HG03095 (cell line): ENCODE data around the gene UCK2.
"Not testable (repeated sequence)": the region's sequence is repeated elsewhere in the genome, so short reads cannot be mapped to it uniquely, and the experiment has no call there.

ENCODE experiments used
- ATAC-seq: cut with Tn5 transposase; IDR thresholded peaks from one replicate; pipeline ENCODE4 v1.9.1; 2021; ENCODE audit warnings: moderate library complexity; ENCODE audit not compliant: unreplicated experiment

UCK2 gene

GRCh38 chr1:165827268-165828102, at the start of gene UCK2:
Gene UCK2 (plus strand): TSS chr1:165827614. CDS start chr1:165827834, 220 bp downstream.
- peak; percentile 66 for ATAC-seq

- not testable (repeated sequence) for ATAC-seq
Observed at GRCh38 chr1:165778197-165778596, 49.2 kb upstream of the UCK2 start.

DNA sequence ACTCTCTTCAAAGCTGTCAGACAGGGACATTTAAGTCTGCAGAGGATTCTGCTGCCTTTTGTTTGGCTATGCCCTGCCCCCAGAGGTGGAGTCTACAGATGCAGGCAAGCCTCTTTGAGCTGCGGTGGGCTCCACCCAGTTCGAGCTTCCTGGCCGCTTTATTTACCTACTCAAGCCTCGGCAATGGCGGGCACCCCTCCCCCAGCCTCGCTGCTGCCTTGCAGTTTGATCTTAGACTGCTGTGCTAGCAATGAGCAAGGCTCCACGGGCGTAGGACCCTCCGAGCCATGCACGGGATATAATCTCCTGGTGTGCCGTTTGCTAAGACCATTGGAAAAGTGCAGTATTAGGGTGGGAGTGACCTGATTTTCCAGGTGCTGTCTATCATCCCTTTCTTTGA, 43.9 kb upstream of the UCK2 start:
- ATAC-seq = not testable (repeated sequence)

DNA sequence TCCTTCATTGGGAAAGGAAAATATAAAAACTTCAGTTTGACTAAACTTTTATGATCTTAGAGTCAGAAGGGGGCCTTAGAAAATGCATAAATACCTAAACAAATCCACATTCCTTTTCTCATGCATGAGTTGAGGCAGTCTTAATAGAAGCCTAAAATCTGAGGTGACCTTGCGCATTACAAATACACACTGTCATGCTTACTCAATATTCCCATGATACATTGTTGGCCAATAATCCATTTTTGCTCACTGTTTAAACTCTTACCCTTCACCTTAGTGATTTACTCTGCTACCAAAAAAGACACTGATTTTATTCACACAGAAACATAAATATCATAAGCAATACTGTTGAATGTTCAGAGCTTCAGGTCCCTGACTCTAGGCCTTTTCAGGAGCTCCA, 39.7 kb upstream of the UCK2 start:
- ATAC-seq = no peak

- ATAC-seq = no peak
Observed at GRCh38 chr1:165793951-165794350, 33.5 kb upstream of the UCK2 start.

DNA sequence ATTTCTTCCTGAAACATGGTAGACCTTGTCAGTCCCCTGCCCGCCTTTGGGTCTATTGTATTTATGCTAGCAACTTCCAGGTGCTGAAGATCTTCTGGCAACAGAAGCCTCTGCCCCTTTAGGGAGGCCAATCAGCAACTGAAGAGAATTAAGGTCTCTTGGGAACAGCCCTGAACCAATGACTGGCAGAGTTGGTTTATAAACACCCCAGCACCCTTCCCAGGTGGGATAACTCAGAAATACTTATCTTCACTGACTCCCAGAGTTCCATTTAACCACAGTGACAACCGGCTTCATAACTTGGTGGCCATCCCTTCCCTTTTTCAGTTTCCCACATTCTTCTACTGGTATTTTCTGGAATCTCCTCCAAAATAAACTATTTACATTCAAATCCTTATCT, 31.5 kb upstream of the UCK2 start:
- no peak for ATAC-seq

- no peak for ATAC-seq
Observed at GRCh38 chr1:165799387-165799786, 28.0 kb upstream of the UCK2 start.

- ATAC-seq = not testable (repeated sequence)
Observed at GRCh38 chr1:165804513-165804912, 22.9 kb upstream of the UCK2 start.

DNA sequence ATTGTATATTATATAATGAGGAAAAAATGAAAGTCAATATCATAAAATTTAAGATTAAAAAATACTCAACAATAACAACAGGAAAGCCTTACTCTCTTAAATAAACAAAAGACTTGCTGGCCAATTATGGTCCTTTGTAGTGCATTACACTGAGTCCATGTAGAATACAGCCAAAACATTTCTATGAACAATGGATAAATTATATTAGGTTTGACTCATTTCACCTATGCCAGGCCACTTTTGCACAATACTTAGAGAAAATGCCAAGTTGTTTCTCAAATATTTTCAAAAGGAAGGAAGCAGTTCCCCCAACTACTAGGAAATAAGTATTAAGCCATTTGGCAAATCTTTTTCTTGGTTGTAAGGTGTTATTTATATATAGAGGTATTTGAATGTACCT, 19.8 kb upstream of the UCK2 start:
- no peak for ATAC-seq

DNA sequence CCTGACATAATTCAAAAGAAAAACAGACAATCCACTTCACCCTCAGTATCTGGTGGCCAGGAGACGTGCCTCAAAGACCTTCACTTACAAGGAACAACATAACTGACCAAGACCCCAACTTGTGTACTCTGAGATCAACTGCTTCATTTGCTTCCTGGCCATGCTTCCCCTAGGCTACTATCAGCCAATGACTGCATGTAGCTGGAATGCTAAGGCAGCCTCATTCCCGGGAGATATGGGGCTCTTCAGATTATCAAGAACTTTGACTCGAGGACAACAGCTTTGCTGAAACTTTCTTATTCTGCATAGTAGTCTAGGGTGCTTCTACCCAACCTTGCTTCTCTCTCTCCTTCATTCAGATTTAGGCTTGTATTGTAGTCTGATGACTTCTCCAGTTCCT, 11.7 kb upstream of the UCK2 start:
- ATAC-seq = no peak

- ATAC-seq = no peak
Observed at GRCh38 chr1:165816157-165816556, 11.3 kb upstream of the UCK2 start.

DNA sequence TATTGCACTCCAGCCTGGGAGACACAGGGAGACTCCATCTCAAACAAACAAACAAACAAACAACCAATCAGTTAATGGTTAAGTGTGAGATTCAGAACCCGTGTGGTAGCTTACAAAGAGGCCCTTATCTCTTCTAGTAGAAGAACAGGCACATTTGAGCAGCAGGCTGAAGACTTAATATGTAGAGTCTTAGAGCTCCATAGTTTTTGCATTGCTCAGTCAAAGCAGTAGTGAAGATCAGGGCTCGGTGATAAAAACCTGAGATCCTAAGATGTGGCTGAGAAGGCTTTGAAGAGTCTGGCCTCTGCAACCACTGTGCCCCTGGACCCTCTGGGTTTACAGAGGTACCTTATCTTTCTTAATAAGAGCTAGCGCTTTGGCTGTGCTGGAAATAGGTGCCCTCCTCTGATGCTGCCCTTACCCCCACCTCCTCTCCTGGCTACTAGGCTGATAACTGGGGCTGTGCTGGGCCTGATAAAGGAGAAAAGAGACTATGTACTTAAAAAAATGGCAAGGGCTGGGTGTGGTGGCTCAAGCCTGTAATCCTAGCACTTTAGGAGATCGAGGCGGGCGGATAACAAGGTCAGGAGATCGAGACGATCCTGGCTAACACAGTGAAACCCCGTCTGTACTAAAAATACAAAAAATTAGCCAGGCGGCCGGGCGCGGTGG, 10.5 kb upstream of the UCK2 start:
- no peak for ATAC-seq

DNA sequence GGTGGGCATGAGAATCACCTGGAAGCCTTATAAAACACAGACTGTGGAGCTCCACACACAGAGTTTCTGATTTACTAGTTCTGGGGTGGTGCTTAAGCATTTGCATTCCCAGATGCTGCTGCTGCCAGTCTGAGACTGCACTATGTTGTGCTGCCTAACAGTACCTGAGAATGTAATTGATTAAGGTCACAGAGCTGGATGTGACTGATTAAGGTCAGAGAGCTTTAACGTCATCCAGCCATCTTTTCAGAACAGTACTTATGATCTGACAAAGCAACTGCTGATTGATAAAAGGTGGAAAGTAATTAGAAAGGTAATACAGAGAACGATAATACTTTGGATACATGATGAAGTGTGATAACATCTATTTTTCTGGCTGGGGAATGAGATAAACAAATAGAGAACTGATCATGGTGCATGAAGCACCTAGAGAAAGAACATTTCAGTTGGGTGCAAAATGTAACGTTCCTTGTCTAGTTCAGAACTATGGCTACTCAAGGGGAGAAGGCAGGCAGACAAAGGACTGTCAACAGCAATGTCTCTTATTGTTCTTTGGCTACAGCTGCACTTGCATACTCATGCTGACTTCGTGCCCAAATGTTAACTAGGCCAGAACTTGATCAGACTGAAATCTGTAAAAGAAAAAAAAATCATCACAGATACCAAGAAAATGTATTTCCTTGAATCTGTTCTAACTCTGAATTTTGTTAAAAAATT, 3.7 kb upstream of the UCK2 start:
- no peak for ATAC-seq

GRCh38 chr1:165824269-165824643, 3.2 kb upstream of the UCK2 start:
- no peak for ATAC-seq

- ATAC-seq = no peak
Observed at GRCh38 chr1:165826565-165827267, 698 bp upstream of the UCK2 start.

DNA sequence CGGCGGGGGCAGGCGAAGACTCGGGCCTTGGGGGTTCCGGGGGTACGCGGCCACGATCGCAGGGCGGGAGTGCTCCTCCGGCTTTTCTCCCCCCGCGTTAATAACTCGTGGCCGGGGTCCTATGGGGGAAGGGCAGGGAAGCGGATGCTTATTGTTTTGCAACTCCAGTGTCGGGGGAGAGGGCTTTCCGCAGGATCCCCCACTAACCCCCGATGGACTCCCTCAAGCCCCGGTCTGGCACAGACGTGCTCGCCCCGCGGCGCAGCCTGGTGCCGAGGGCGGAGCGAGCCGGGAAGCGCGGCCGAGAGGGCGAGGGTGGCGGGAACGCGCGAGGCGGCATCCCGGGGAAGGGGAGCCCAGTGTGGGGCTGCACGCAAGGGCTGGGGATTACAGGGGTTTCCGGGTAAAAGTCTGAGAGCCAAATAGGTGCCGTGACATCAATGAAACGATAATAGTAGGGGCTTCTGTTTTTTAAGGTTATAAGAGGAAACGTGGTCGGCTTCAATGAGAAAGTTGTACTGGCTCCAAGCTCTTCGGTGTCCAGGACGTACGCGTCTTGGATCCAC, 772 bp downstream of the UCK2 start:
- ATAC-seq = peak; percentile 28

DNA sequence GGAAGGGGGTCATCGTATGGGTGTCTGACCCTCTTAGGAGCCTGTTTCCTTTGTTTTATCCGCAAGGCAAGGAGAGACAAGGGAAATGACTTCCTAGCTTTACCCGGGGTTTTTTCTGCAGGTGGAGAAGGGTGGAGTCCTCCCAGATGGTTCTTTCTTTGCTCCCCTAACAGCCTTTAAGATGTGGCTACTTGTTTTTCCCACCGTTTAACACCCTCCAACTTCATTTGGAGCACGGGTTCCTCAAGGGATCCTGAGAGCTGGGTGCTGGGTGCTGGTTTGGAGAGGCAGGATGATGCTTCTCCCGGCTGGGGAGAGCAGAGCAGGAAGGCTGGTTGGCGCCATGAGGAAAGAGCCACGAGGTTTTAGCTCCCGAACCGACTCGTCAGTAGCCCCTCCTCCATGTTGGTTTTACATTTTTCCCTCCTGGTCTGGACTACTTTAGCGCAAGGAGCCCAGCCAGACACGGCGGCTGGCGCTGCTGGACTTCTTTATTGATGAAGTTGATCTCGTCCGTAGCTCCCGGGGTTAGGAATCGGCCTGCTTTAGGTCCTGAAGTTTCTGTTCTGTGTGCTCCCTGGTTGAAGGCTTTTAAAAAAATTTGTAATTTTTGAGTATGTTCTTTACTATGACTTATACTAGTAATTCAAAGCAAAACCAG, 1.4 kb downstream of the UCK2 start:
- no peak for ATAC-seq

DNA sequence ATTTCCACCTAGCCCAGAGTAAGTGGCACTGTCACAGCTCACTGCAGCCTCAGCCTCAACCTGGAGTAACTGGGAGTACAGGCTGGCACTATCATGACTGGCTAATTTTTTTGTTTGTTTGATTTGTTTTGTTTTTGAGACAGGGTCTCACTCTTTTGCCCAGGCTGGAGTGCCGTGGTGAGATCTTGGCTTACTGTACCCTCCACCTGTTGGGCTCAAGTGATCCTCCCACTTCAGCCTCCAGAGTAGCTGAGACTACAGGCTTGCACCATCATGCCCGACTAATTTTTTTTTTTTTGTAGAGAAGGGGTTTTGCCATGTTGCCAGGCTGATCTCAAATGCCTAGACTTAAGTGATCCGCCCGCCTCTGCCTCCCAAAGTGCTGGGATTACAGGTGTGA, 2.5 kb downstream of the UCK2 start:
- ATAC-seq = no peak

GRCh38 chr1:165831146-165831545, 3.7 kb downstream of the UCK2 start:
- no peak for ATAC-seq

DNA sequence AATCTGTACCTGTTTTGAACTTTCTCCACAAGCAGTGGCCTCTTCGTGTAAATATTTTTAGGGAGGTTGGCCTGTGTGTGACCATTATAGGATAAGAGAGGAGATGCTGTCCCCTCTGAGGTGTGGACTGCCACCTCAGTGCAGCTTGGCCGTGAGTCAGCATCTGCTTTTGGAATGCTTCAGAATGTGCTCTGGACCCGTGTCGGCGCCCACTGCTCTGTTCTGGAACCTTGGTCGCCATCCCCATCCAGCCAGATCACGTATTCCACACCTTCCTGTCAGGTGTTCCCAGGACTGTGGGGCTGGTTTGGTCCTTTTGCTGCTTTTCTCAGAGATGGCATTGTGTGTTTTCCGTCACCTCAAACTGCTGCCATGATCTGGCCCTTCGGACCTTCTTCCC, 5.5 kb downstream of the UCK2 start:
- no peak for ATAC-seq
